Sigmoid colon (tissue), 4 donors: ENCODE measurements around the gene COL17A1.

Experiments used
- CTCF ChIP-seq, 4 experiments: fragments of 450-650 bp in 3 of 4; fragments of 200-600 bp in 1 of 4; IDR thresholded peaks; one replicate each; pipeline ENCODE4 v1.5.1; 2016 to 2019; ENCODE audit warnings: antibody characterized with exemption in 4 of 4, mild to moderate bottlenecking in 3 of 4, moderate library complexity in 2 of 4
- EP300 ChIP-seq, 4 donors: sonication (generic); formaldehyde crosslinking; IDR thresholded peaks; one replicate each; pipeline ENCODE4 v1.6.1; 2017; ENCODE audit warnings: antibody characterized with exemption in 4 of 4
- POLR2A ChIP-seq, 2 donors: fragments of 450-650 bp; IDR thresholded peaks; one replicate each; pipeline ENCODE4 v1.6.1; 2016; ENCODE audit warnings: antibody characterized with exemption in 2 of 2, mild to moderate bottlenecking in 2 of 2, moderate library complexity in 2 of 2
- POLR2AphosphoS5 ChIP-seq, 4 donors: sonication (generic); formaldehyde crosslinking; IDR thresholded peaks; one replicate each; pipeline ENCODE4 v1.6.1; 2017; ENCODE audit warnings: antibody characterized with exemption in 4 of 4

- TF ChIP-seq CTCF (IDR thresholded peaks at IDR 0.05) (no peak), EP300 (IDR thresholded peaks at IDR 0.05) (no peak), POLR2A (IDR thresholded peaks at IDR 0.05) (no peak), POLR2AphosphoS5 (IDR thresholded peaks at IDR 0.05) (no peak)
Observed at GRCh38 chr10:104056619-104057273, 28.9 kb downstream of the COL17A1 start.
